ENCODE results near the gene CAMSAP1. TPM values are rescaled to one million over a fixed set of nuclear protein-coding genes. Genes with fewer than 3 reads are reported as not detected.

CAMSAP1 gene
- total RNA-seq, 1 experiment from 2014 or later, result 52.7 TPM

DNA sequence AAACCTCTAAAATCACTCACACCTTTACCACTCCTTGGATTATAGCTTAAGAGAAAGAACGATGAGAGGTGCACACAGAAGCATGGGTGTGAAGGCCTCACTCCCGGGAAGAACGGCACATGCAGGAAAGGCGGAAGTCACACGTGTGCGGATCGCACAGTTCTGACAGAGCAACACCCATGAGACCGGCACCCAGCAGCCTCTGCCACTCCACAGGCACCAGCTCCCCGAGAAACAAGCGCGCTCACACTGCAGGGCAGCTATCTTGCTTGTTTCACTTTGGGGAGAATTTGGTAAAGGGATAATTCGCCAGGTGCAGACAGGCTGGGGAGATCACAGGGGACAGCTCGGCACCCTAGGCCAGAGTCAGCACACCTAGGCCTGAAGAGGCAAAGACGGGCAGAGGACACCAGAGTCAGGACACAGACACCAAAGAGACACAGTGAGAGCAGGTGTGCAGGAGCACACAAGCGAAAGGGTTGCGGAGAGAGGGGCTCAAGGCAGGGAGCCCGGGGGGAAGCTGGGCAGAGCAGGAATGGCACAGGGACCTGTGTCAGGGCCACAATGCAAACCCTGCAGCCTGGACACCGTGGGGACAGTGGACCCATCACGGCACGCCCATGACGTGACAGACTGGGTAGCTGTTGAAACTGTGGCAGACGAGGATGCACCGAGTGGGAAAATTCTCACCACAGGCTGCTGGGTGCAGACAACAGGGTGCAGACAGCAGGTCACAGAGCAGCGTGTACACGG, 81.7 kb downstream of the CAMSAP1 start:
- no peaks in the 10 kb centered on the region for H3K4me1 ChIP-seq (ENCODE audit: insufficient read depth, low read length)
- DNase-seq, result no peak
- H3K4me3 Mint-ChIP-seq, result no peak overlapping the region
- H2BK5ac ChIP-seq (ENCODE audit: insufficient read length, low read length), result no peak overlapping the region
- H2BK20ac ChIP-seq (ENCODE audit: low read depth, low read length, poor library complexity, severe bottlenecking), result no peak overlapping the region
- H2BK15ac ChIP-seq (ENCODE audit: low read depth, low read length), result no peak overlapping the region
- no peak overlapping the region for H3K27ac ChIP-seq (ENCODE audit: insufficient read length, low read depth, low read length)
- no peak overlapping the region for H3K23ac ChIP-seq (ENCODE audit: insufficient read length, low read depth, low read length)
- no peak overlapping the region for H2BK120ac ChIP-seq (ENCODE audit: low read depth, low read length, poor library complexity, severe bottlenecking)
- H3K4ac ChIP-seq (ENCODE audit: low read depth, low read length), result no peak overlapping the region
- no peak overlapping the region; the same call in 1 of the 2 replicates for H3K14ac ChIP-seq (ENCODE audit: insufficient read depth, low read length)
- TF ChIP-seq, protein P1, sequence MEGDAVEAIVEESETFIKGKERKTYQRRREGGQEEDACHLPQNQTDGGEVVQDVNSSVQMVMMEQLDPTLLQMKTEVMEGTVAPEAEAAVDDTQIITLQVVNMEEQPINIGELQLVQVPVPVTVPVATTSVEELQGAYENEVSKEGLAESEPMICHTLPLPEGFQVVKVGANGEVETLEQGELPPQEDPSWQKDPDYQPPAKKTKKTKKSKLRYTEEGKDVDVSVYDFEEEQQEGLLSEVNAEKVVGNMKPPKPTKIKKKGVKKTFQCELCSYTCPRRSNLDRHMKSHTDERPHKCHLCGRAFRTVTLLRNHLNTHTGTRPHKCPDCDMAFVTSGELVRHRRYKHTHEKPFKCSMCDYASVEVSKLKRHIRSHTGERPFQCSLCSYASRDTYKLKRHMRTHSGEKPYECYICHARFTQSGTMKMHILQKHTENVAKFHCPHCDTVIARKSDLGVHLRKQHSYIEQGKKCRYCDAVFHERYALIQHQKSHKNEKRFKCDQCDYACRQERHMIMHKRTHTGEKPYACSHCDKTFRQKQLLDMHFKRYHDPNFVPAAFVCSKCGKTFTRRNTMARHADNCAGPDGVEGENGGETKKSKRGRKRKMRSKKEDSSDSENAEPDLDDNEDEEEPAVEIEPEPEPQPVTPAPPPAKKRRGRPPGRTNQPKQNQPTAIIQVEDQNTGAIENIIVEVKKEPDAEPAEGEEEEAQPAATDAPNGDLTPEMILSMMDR (conservative IDR thresholded peaks at IDR 0.05), result no peak
- H3K23me2 ChIP-seq (ENCODE audit: insufficient read length, low read depth, low read length, poor library complexity, severe bottlenecking), result no peaks in the 10 kb centered on the region
- H3K9me3 ChIP-seq (ENCODE audit: control insufficient read depth, low read depth, low read length), result no peaks in the 10 kb centered on the region
- H3K9ac ChIP-seq (ENCODE audit: extremely low read depth, insufficient read length, low read length), result no peak overlapping the region
- no peaks in the 10 kb centered on the region for H3K9me3 Mint-ChIP-seq
- H3K27me3 ChIP-seq (ENCODE audit: insufficient read depth, low read length), result no peaks in the 10 kb centered on the region
- H3K79me2 ChIP-seq (ENCODE audit: insufficient read depth, low read length), result peaks cover 2% of the 10 kb centered on the region; the same call in 1 of the 2 replicates
- H4K8ac ChIP-seq (replicated peaks; ENCODE audit: insufficient read length, low read depth, low read length), result no peak overlapping the region
- no peak overlapping the region for H2BK12ac ChIP-seq (ENCODE audit: insufficient read length, low read depth, low read length)
- H4K91ac ChIP-seq (ENCODE audit: insufficient read length, low read depth, low read length), result no peak overlapping the region
- no CpG with 5 or more reads among the region's 25 CpGs for WGBS (ENCODE audit: extremely low coverage, insufficient read length, low lambda C conversion rate)
- H3K79me1 ChIP-seq (ENCODE audit: insufficient read depth, low read depth, low read length, poor library complexity, severe bottlenecking), result no peaks in the 10 kb centered on the region
- peaks cover 42 to 67% (median 56%) of the 10 kb centered on the region in 3 experiments for H3K36me3 Mint-ChIP-seq (ENCODE audit: insufficient read depth in 1 of 3, low read depth in 3 of 3)
- peaks cover 5% of the 10 kb centered on the region in 2 experiments for H3K4me1 Mint-ChIP-seq
- H4K5ac ChIP-seq (ENCODE audit: insufficient read length, low read depth, low read length), result no peak overlapping the region
- H3K27ac Mint-ChIP-seq, result peak overlapping the region in 2 of 3 experiments; percentile 6 to 91; a peak in 2 of 7 replicates
- H3T11ph ChIP-seq (ENCODE audit: low read length), result no peak overlapping the region
- H2AK5ac ChIP-seq (ENCODE audit: insufficient read length, low read length), result no peak overlapping the region
- peaks cover 2% of the 10 kb centered on the region for H4K20me1 ChIP-seq (ENCODE audit: control insufficient read depth, insufficient read depth, insufficient read length)
- H2AFZ ChIP-seq (ENCODE audit: low read length), result no peak overlapping the region
- no peak overlapping the region for H3K56ac ChIP-seq (ENCODE audit: insufficient read length, low read depth, low read length)
- H3K4me2 ChIP-seq (ENCODE audit: insufficient read depth, insufficient read length, low read length), result no peak overlapping the region
- no peaks in the 10 kb centered on the region for H3K27me3 Mint-ChIP-seq (ENCODE audit: low read depth)
- no peak overlapping the region for H3K18ac ChIP-seq (ENCODE audit: insufficient read length, low read depth, low read length)

All from H9 (cell line).